Embryonic facial prominence (tissue), 1 donor: ENCODE measurements around the gene ANKRD13D.
A peak's percentile ranks its signal among the peaks of the same experiment; 100 is the strongest.
"Not testable (repeated sequence)": the region's sequence is repeated elsewhere in the genome, so short reads cannot be mapped to it uniquely, and the experiment has no call there.

Experiments
- DNase-seq: peaks from one replicate; pipeline ENCODE4 v3.0.0-alpha.2; 2016; ENCODE audit errors: extremely low spot score

The ANKRD13D gene

GRCh38 chr11:67317205-67317887, 28.2 kb downstream of the ANKRD13D start:
- DNase-seq, result peak; percentile 87

GRCh38 chr11:67317888-67318555, 28.9 kb downstream of the ANKRD13D start:
- DNase-seq, result no peak

GRCh38 chr11:67318876-67319275, 29.8 kb downstream of the ANKRD13D start:
- not testable (repeated sequence) for DNase-seq

GRCh38 chr11:67320011-67320410, 30.9 kb downstream of the ANKRD13D start:
- no peak for DNase-seq

GRCh38 chr11:67320691-67321090, 31.6 kb downstream of the ANKRD13D start:
- no peak for DNase-seq

DNA sequence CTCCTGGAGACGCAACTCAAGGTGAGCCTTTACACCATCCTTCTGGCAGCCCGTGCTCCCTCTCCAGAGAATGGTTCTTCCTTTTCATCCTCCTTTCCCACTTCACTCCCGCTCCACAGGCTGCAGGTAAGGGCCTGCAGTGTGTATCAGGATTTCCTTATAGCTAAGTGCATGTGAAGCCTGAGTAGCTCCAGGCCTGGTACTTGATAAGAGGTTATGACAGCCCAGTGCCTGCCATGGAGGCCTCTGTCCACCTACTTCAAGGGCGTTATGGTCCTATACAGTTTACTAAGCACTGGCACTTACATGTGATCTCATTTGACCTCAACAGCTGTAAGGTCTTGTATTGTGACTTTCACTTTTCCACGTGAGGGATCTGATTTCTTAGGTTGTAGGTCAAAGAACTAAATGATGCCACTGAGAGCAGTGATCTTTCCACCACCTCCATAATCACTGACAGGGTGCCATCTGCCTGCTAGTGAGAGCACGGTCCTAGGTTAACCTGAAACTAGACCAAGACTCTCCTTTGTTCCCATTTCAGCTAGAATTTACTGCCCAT, 32.3 kb downstream of the ANKRD13D start:
- no peak for DNase-seq

GRCh38 chr11:67322049-67322448, 32.9 kb downstream of the ANKRD13D start:
- no peak for DNase-seq

DNA sequence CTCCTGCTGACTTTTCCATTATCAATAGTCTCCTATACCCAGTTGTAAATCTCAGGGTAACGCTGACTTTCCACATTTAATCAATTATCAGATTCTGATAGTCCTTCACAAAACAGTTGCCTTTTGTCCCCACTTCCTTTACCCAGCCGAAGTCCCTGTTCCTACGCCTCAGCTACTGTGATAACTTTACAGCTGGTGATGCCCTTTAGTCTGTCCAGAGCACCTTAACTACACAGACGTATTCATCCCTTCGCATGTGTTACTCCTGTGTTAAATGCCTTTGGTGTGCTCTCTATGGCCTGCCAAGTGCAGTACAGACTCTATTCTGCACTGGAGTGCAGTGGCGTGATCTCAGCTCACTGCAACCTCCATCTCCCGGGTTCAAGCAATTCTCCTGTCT, 34.4 kb downstream of the ANKRD13D start:
- no peak for DNase-seq

DNA sequence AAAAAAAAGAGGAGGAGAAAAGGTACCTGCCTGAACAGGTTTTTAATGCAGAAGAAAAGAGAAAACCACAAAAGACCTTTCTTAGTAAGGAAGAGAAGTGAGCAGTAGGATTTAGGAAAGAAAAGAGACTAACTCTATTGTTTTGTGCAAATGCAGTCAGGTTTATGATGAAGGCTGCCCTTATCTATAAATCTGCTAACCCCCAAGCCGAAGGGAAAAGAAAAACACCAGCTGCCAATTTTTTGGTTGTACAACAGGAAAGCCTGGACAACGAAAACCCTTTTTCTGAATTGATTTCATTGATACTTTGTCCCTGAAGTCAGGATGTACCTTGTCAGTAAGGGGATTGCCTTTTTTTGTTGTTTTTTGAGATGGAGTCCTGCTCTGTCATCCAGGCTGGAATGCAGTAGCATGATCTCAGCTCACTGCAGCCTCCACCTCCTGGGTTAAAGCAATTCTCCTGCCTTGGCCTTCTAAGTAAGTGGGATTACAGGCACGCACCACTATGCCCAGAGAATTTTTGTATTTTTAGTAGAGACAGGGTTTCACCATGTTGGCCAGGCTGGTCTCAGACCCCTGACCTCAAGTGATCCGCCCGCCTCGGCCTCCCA, 43.1 kb downstream of the ANKRD13D start:
- no peak for DNase-seq

DNA sequence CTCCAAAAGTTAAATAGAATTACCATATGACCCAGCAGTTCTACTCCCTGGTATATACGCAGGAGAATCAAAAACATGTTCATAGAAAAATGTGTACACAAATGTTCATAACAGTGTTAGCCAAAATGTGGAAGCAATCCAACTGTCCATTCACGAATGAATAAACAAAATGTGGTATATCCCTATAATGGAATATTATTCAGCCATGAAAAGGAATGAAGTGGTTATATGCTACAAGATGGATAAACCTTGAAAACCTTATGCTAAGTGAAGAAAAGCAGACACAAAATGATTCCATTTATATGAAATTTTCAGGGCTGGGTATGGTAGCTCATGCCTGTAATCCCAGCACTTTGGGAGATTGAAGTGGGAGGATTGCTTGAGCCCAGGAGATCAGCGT, 48.2 kb downstream of the ANKRD13D start:
- no peak for DNase-seq

- no peak for DNase-seq
Measured at GRCh38 chr11:67344264-67344663, 55.2 kb downstream of the ANKRD13D start.

DNA sequence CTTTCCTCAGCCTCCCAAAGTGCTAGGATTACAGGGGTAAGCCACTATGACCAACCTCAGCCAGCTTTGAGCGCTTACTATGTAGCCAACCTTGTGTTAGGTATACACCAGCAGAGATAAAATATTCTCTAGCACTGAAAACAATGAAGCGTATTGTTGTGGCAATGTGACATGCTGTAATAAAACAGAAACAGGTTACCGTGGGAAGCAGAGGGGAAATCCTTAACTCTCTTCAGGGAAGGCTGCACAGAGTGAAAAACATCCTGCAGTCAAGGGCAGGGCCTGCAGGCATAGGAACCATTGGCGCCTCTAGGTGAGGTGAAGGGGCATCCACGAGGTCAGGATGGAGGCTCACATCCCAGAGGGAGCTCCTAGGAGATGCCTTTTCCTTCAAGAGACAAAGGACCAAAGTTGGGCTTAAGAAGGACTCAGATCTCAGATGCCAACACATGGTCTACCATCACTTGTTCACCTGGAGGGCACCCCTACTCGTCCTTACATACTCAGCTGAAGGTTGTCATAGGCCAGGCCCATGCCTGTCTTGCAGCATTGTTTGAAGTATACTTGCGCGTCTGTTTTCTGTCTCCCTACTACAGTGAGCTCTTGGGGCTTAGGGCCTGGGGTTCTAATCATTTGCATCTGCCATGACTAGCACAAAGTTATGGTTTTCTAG, 56.3 kb downstream of the ANKRD13D start:
- DNase-seq, result no peak

DNA sequence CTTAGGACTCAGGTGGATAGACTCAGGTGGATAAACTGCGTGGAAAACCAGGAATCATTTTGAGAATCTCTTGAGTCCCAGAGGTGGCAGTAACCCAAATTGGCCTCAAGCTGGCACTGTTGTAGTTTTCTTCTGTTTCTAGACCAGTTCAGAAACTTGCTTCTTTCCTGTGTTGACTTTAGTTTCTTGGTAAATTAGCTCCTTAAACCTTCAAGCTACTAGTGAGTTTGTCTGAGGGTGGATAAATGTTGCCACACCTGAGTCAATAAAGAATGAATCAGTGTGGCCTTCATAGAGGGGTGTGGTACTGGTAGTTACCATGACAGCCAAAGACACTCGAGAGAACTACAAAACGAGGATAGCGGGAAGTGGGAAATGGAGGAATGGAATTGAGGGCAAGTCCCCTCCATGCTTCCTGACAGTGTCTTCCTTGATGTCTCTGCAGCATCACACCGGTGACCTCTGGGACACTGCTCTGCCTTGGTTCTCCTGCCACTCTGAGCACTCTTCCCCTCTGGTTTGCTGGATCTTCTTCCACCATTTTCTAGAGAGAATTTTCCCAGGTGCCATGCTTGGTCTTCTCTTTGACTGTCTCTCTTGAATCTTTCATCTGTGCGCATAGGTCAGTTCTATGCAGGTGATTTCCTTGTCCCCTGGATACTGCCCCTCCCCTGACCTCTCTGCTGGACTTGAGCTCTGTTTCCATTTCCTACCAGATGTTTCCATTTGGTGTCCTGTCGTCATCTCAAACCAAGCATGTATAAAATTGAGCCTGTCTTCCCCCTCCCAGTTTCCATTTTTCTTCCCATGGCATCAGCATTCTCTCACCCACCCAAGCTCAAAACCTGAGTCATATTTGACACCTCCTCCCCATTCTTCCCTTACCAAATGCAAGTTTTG, 57.1 kb downstream of the ANKRD13D start:
- no peak for DNase-seq

DNA sequence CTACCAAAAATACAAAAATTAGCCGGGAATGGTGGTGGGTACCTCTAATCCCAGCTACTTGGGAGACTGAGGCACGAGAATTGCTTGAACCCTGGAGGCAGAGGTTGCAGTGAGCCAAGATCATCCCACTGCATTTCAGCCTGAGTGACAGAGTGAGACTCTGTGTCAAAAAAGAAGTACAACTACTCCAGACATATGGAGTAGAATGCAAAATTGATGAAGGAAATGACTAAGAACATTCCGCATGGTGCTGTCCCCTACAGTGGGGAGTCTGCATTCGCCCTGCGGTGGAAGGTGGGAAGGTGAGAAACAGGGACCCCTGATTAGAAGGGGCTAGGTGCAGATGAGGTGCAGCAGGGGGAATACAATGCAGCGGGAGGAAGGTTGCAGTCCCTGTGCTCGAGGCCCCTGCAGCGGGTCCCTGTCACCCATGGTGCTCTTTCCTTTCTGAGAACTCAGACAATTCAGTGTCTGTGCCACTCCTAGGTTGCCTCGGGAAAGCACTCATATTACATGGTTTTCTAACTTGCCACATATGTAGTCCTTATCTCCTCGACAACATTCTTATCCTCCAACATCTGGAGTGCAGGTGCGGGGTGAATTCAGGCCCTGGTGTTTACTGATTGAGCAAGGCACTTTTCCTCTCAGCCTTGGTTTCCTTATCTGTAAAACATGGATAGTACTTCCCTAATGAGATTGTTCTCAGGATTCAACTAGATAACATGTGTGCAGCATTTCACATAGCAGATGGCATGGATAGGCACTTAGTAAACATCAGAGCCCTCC, 59.1 kb downstream of the ANKRD13D start:
- DNase-seq, result no peak

- no peak for DNase-seq
Measured at GRCh38 chr11:67349036-67349435, 59.9 kb downstream of the ANKRD13D start.

- no peak for DNase-seq
Measured at GRCh38 chr11:67349457-67349856, 60.4 kb downstream of the ANKRD13D start.

- DNase-seq, result no peak
Measured at GRCh38 chr11:67349928-67350465, 60.9 kb downstream of the ANKRD13D start.

DNA sequence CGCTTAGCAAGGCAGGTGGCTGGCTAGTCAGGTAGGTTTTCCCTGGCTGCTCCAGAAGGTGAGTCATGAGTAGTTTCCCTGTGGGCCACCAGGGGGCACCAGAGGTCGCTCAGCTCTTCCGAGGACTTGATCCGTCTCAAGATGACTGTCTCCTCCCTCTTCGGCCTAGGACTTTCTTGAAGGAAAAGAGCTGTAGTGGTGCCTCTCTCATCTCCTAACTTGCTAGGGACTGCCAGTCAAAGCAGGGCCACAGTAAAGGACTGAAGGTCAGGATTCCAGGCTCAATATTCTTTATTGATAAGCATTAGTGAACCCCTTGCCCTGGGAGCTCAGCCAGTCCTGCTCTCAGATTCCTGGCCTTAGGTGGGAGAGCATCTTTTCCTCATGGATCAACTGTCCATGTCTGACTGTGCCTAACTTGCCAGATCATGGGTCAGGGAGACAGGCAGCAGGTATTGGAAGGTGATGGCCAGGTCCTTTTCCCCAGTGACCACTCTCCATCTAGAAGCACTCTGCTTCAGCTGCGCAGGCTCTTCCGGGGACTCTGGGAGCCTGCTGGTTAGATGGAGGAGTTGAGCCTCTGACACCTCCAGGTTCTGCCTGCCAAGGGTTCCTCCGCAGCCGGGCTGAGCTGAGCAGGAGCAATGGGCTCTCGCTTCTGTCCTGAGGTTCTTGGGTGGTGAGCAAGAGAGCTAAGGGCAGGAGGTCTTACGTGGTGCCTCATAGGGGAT, 62.3 kb downstream of the ANKRD13D start:
- DNase-seq, result no peak
